HG02588 (cell line): ENCODE measurements around the gene PEX11B.

ENCODE experiments used
- ATAC-seq: cut with Tn5 transposase; IDR thresholded peaks from one replicate; pipeline ENCODE4 v1.9.1; 2021; ENCODE audit warnings: mild to moderate bottlenecking, moderate library complexity; ENCODE audit not compliant: unreplicated experiment

Gene PEX11B

GRCh38 chr1:145912128-145912641 lies 6.3 kb downstream of the PEX11B start:
- no peak for ATAC-seq

- no peak for ATAC-seq
These were observed 9.9 kb downstream of the PEX11B start for GRCh38 chr1:145908653-145909052.

DNA sequence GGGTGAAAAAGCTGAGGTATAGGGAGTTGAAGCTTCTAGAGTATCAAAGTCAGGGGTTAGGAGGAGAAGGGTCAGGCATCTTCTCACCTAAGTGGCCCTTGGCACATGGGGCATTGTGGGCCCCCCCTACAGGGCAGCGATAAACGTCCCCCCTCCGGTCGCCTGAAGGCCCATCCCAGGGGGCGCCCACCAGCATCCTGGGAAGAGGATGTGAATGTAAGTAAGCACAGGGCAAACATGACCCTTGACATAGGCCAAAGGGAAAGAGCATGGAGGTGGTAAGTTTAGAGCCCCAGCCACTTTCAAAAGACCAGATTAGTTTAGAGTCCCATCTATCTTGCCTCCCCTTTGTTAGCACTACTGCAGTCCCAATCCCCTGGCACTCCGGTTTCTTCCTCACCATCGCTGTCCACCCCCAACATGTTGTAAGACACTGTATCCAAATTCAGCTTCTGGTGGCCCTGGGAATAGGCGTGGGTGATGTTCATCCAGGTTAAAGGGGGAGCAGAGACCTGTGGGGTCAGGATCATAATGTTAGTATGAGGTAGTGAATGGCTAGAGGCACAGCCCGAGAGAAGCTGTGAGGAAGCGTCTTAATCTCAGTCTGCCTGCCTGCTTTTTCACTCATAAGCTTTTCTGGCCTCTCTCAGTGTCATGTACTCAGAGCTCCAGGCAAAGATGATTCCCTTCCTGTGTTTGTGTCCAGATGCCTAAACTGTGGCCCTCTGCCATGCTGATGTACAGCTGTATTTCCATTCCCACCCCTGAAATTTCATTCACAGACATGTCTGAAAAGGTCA lies 11.4 kb downstream of the PEX11B start:
- ATAC-seq = no peak

DNA sequence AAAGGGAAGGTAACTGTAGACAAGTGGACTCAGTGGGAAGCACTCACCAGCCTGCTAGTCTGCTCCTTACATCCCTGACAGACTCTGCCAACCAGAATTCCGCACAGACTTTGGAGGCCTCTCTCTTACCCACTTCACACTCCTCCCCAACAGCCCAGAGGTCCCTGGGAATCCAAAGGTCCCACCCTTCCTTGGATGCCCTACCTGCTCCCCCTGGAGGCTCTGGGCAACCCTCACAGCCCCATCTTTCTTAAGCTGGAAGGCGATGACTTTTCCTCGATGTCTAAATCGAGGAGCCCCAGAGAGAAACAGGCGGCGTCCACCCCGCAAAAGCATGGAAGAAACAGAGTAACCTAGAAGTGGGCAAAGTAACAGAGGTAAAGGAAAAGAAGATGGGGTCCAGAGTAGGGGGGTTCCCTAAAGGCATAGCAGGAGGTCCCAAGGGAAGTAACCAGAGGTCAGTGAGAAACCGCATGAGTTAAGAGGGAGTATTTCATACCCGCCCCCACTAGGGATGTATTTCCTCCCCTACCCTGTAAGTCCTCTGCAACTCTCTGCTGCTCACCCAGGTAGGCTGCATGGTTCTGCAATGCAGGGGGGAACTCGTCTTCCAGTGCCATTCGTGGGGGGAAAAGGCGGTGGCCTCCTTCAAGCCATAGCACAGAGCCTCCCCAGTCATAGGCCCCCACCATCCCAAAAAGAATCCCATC lies 17.1 kb downstream of the PEX11B start:
- ATAC-seq = no peak

- ATAC-seq = no peak
These were observed 19.8 kb downstream of the PEX11B start for GRCh38 chr1:145898756-145899155.

- ATAC-seq = no peak
These were observed 20.5 kb downstream of the PEX11B start for GRCh38 chr1:145897969-145898368.

- no peak for ATAC-seq
These were observed 23.0 kb downstream of the PEX11B start for GRCh38 chr1:145895471-145895870.

GRCh38 chr1:145893306-145894055 lies 25.0 kb downstream of the PEX11B start:
- ATAC-seq = no peak

DNA sequence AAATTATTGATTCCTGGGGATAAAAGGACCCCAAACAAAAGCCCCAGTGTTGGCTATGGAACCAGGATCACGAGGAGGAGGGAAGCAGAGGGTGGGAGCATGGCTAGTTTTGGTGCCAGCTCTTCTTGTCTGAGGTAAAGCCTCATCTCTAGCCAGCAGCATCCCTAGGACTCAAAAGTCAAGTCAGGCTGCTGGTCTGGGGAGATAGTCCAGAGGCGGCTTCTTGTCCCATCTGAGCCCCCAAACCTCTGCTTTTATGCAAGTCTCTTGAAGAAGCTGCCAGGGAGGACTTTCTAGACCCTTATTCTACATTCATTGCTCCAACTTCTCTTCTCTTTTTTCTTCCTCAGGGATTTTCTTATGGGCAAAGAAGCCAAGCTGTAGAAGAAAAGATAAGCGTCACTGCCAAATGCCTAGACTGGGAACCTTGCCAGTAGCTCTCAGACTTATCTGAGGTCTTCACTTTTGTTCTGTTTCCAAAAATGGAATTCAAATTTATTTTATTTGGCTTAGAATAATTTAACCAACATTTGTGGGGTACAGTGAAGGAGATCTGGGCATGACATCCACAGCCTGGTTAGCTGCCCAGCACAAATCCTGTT lies 25.9 kb downstream of the PEX11B start:
- no peak for ATAC-seq

DNA sequence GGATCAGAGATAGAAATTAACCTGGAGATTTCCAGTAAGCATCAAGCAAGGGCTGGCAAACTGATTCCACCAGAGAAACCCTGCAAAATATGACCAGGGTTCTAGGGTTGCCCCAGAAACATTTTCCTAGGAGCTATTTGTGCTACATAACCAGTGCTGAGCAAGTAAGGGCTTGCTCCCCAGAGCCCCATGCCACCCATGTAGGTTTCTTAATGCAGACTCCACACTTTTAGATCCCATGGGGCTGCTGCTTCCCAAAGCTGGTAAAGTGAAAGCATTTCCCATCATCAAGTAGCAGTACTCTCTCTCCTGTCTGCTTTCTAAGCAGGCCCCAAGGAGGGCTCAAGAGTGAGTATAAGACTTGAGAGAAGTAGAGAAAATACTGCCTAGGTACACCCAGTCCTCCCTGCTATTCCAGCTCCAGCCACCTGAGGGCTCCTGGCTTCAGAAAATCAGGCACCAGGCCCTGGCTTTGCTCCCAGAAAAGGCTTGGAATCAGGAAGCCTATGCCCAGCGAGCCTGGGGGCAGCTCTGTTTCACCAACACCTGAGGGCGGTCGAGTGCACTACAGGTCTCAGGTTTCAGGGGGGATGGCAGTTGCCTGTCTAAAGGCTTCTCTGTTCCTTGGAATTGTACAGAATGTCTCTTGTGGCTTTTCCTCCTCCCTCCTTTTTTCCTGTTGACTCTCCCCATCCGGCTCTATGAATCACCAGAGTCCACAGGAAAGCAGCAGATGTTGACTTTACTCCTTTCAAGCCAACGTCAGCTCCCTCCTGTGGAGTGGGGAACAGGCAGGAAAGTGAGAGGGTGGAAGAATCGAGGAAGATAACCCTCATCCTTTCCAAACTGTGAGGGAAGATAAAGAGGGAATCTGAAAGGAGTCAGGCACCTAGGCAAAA lies 26.7 kb downstream of the PEX11B start:
- no peak for ATAC-seq

DNA sequence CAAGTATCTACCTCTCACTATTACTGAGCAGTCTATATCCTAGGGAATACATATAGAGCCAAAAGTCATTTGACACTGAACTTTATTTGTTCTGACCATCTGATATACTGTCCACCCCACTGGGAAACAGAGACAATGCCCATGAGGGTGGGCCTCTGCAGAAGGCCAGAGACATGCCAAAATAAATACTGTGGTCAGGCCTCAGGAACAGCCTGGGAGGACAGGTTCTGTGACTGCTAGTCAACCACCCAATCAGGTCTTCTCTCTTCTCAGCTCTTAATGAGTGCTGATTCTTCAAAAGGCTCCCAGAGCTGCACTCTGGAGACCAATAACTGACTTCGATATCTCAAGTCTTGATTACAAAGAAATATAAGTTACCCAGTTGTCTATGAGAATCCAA lies 27.4 kb downstream of the PEX11B start:
- ATAC-seq = no peak

DNA sequence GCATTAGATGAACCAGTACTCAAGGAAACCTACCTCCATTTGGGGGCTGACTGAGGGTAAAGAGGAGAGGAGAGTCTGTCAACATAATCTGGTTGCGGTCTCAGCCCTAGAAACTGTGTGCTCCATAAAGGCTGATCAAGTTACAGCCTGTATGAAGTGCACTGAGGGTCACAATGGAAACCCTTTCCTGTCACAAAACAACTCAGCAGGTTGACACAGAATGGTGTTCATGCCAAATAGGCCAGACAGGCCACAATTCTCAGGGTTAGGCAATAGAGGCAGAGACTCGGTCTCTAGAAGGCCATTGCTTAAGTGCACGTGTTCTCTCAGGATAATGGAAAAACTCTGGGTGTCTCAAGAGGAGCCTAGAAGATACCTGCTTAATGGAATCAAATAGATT lies 28.8 kb downstream of the PEX11B start:
- no peak for ATAC-seq

- ATAC-seq = no peak
These were observed 30.9 kb downstream of the PEX11B start for GRCh38 chr1:145887631-145888030.

DNA sequence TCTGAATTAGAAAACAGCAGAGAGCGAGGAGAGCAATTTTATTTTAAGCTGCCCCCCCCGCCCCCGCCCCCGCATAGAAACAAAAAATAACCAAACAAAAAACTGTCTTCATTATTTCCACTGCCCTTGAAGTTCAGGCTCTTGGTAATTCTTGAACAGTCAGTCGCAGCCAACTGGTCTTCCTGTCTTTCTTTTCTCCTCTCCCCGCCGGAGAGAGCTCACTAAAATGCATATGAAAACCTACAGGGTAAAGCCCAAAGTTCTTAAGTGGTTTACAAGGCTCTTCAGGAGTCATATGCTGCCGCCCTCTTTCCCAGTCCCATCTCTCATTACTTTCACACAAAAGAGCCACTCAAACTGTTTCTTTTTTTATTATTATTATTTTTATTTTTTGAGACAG lies 31.7 kb downstream of the PEX11B start:
- ATAC-seq = no peak

DNA sequence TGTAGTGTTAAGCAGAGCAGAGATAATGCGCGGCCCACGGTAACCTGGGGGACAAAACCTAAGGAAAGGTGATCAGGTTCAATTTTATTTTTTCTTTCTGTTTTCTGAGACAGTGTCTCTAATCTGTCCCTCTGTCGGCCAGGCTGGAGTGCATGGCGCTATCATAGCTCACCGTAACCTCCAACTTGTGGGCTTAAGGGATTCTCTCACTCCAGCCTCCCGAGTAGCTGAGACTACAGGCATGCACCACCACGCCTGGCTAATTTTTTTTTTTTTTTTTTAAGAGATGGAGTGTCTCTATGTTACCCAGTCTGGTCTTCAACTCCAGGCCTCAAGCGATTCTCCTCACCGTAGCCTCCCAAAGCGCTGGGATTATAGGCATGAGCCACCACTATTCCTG lies 32.1 kb downstream of the PEX11B start:
- no peak for ATAC-seq

DNA sequence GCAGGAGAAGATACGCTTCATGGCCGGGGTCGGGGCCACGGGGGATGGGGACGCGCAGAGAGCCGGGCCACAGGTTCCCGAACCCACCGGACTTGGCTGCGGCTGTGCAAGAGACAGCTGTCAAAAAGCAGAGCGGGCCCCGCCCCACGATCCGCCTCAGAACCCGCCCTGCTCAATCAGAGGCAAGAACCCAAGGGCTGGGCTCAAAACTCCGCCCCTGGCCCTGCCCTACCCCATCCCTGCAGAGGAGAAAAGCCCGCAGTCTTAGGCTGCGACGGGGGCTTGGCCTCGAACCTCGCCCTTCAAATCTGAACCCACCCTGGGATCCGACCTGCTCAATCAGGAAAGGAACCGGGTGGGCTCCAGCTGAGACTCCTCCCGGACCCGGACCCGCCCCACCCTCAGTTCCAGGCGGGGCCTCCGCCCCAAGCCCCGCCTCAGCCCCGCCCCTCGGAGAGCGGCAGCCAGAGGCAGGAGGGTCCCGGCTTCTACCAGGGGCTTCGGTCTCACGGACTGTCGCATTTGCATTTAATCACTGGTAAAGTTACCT lies 32.7 kb downstream of the PEX11B start, which contains the start of gene ANKRD35:
ANKRD35 (minus strand) TSS at position 129 of the 550 bp plus-strand sequence; CDS start at position 21, 108 bp downstream.
- ATAC-seq = peak; percentile 98

DNA sequence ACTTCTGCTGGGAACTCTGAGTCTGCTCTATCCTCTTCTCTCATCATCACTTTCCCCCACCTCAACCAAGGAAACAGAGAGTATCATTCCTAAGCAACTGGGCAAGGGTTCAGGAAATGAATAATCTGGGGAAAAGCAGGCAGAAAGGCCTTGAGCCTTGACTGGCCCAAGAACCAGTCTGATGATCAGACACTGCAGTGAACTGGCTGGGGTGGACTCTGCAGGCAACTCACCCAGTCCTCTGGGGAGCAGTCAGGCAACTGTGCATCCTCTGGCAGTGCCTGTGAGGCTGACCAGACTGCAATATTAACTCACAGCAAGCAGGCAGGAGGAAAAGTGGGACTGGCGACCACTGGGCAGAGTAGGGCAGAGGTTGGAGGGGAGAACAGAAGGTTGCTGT lies 33.8 kb downstream of the PEX11B start:
- ATAC-seq = no peak

- no peak for ATAC-seq
These were observed 38.7 kb downstream of the PEX11B start for GRCh38 chr1:145879775-145880174.

DNA sequence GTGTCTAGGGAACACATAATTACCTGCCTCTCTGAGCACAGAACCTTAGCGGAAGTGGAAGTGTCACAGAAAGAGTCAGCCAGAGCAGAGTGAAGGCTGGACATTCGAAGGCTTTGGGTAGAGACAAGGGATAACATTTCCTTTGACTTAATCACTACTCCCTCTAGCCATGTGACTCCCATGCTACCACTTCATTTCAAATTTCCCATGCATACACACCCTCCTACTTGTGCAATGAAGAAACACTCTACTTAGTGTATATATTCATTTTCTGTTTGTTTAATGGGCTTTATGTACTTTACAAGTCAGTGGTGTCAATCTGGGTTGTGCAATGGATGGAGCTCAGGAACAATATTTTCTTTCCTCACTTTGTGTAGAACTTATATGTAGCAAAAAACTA lies 39.8 kb downstream of the PEX11B start:
- no peak for ATAC-seq
